Neural cell (in vitro differentiated cells): ENCODE results near the gene JMJD7. TPM values are rescaled to one million over a fixed set of nuclear protein-coding genes. Genes with fewer than 3 reads are reported as not detected.

ENCODE experiments used
- H2AFZ ChIP-seq: fragments of 200-600, 300-800 bp; sonication (generic), shearing (Covaris generic); 2 replicates; pipeline ENCODE4 v1.6.0; 2014; ENCODE audit warnings: low read depth, mild to moderate bottlenecking, antibody characterized with exemption, low read length, moderate library complexity
- H3F3A ChIP-seq: fragments of 200-600 bp; shearing (Covaris generic); 2 replicates; pipeline ENCODE4 v1.6.1; 2016; ENCODE audit warnings: mild to moderate bottlenecking, moderate library complexity, mixed read lengths, antibody characterized with exemption, low read length; ENCODE audit not compliant: insufficient read depth, poor library complexity, severe bottlenecking
- H3K27ac ChIP-seq: fragments of 200-600, 300-800 bp; sonication (generic), shearing (Covaris generic); 2 replicates; pipeline ENCODE4 v1.5.1; 2014; ENCODE audit warnings: mild to moderate bottlenecking, low read length, moderate library complexity
- H3K27me3 ChIP-seq: fragments of 300-800, 200-600 bp; sonication (generic), shearing (Covaris generic); 2 replicates; pipeline ENCODE4 v1.6.0; 2014; ENCODE audit warnings: mild to moderate bottlenecking, low read depth, low read length, moderate library complexity; ENCODE audit not compliant: insufficient read depth
- H3K36me3 ChIP-seq: fragments of 300-800, 200-600 bp; sonication (generic), shearing (Covaris generic); 2 replicates; pipeline ENCODE4 v1.5.1; 2014; ENCODE audit warnings: mild to moderate bottlenecking, antibody characterized with exemption, low read length, moderate library complexity; ENCODE audit not compliant: insufficient read depth
- H3K4me2 ChIP-seq: fragments of 300-800, 200-600 bp; sonication (generic), shearing (Covaris generic); 2 replicates; pipeline ENCODE4 v1.6.0; 2014; ENCODE audit warnings: mild to moderate bottlenecking, low read length
- H3K4me3 ChIP-seq: fragments of 300-800, 200-600 bp; sonication (generic), shearing (Covaris generic); 2 replicates; pipeline ENCODE4 v1.5.1; 2014; ENCODE audit warnings: mild to moderate bottlenecking, low read length, moderate library complexity
- H3K79me2 ChIP-seq: fragments of 200-600 bp; shearing (Covaris generic); replicated peaks from 2 replicates; pipeline ENCODE4 v1.6.0; 2014; ENCODE audit warnings: mild to moderate bottlenecking, low read length, moderate library complexity; ENCODE audit not compliant: insufficient read depth
- H3K9ac ChIP-seq: fragments of 300-800, 200-600 bp; sonication (generic), shearing (Covaris generic); 2 replicates; pipeline ENCODE4 v1.6.1; 2016; ENCODE audit warnings: mild to moderate bottlenecking, low read length, mixed read lengths
- H3K9me2 ChIP-seq: fragments of 200-600 bp; shearing (Covaris generic); 2 replicates; pipeline ENCODE4 v1.6.1; 2016; ENCODE audit warnings: mild to moderate bottlenecking, low read length, mixed read lengths; ENCODE audit not compliant: insufficient read depth
- H3K9me3 ChIP-seq: fragments of 200-600, 300-800 bp; sonication (generic), shearing (Covaris generic); 2 replicates; pipeline ENCODE4 v1.6.1; 2016; ENCODE audit warnings: mild to moderate bottlenecking, mixed run types, low read length, moderate library complexity, mixed read lengths
- H4K20me1 ChIP-seq: fragments of 200-600 bp; shearing (Covaris generic); 2 replicates; pipeline ENCODE4 v1.6.1; 2016; ENCODE audit warnings: mild to moderate bottlenecking, mixed run types; ENCODE audit not compliant: insufficient read depth
- EP300 ChIP-seq: fragments of 450-650 bp; conservative IDR thresholded peaks from 2 replicates; pipeline ENCODE4 v1.6.1; 2014; ENCODE audit warnings: antibody characterized with exemption, mild to moderate bottlenecking, moderate library complexity; ENCODE audit not compliant: poor library complexity, severe bottlenecking
- EZH2 ChIP-seq: fragments of 200-600, 300-800 bp; shearing (Covaris generic), sonication (generic); IDR thresholded peaks from 2 replicates; pipeline ENCODE4 v1.6.1; 2014; ENCODE audit warnings: antibody characterized with exemption, low read length, borderline replicate concordance, mild to moderate bottlenecking; ENCODE audit not compliant: insufficient read depth, poor library complexity, severe bottlenecking
- MXI1 ChIP-seq: fragments of 450-650 bp; conservative IDR thresholded peaks from 2 replicates; pipeline ENCODE4 v1.6.1; 2014; ENCODE audit warnings: antibody characterized with exemption, mild to moderate bottlenecking; ENCODE audit not compliant: poor library complexity, severe bottlenecking
- POLR2AphosphoS5 ChIP-seq: IDR thresholded peaks from 2 replicates; pipeline ENCODE4 v1.6.1; 2012
- RAD21 ChIP-seq: fragments of 450-650 bp; conservative IDR thresholded peaks from 2 replicates; pipeline ENCODE4 v1.6.1; 2014; ENCODE audit warnings: antibody characterized with exemption, mild to moderate bottlenecking, moderate library complexity
- SMC3 ChIP-seq: fragments of 450-650 bp; conservative IDR thresholded peaks from 2 replicates; pipeline ENCODE4 v1.6.1; 2014; ENCODE audit warnings: antibody characterized with exemption, mild to moderate bottlenecking, moderate library complexity; ENCODE audit not compliant: poor library complexity
- TAF1 ChIP-seq: IDR thresholded peaks from 2 replicates; pipeline ENCODE4 v1.6.1; 2012; ENCODE audit warnings: low read depth
- polyA plus RNA-seq: library from polyadenylated mRNA; depleted of rRNA; stranded (reverse); fragments of >200 nt; gene quantifications from 2 replicates; pipeline ENCODE4 v1.2.3, GENCODE V29; 2014
- TF ChIP-seq, protein P1 (sequence below): fragments of 450-650 bp; IDR thresholded peaks from 2 replicates; pipeline ENCODE4 v1.5.1; 2014; ENCODE audit warnings: antibody characterized with exemption, mild to moderate bottlenecking, moderate library complexity; ENCODE audit not compliant: poor library complexity, severe bottlenecking
- TF ChIP-seq, protein P2 (sequence below): IDR thresholded peaks from 2 replicates; pipeline ENCODE4 v1.6.1; 2012; ENCODE audit warnings: borderline replicate concordance

JMJD7 gene
- polyA plus RNA-seq, 1 donor from 2014 or later: 14.0 TPM

DNA sequence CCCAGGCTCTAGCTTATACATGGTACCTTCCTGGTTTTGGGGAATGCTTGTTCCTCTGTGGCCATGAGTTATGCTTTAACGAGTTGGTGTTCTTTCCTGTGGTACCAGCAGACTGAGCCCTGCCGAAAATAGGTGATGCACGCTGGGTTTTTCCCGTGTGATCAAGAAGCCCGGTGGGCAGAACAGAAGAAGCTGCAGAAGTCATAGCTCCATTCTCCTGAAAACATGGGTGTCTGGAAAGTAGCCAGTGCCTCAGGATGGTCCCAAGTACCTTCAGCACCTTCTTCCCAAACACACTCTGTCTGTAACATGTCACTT is 28.4 kb upstream of the JMJD7 start:
- Histone ChIP-seq H3K4me2 (no peak overlapping the region), H3K36me3 (no peaks in the 10 kb centered on the region), H3K27ac (no peak overlapping the region), H3K9ac (no peak overlapping the region), H3K9me3 (no peaks in the 10 kb centered on the region), H3F3A (no peaks in the 10 kb centered on the region), H2AFZ (no peak overlapping the region), H3K9me2 (no peaks in the 10 kb centered on the region), H3K79me2 (no peaks in the 10 kb centered on the region), H3K4me3 (no peak overlapping the region), H3K27me3 (no peaks in the 10 kb centered on the region), H4K20me1 (no peaks in the 10 kb centered on the region)
- TF ChIP-seq, protein P1, sequence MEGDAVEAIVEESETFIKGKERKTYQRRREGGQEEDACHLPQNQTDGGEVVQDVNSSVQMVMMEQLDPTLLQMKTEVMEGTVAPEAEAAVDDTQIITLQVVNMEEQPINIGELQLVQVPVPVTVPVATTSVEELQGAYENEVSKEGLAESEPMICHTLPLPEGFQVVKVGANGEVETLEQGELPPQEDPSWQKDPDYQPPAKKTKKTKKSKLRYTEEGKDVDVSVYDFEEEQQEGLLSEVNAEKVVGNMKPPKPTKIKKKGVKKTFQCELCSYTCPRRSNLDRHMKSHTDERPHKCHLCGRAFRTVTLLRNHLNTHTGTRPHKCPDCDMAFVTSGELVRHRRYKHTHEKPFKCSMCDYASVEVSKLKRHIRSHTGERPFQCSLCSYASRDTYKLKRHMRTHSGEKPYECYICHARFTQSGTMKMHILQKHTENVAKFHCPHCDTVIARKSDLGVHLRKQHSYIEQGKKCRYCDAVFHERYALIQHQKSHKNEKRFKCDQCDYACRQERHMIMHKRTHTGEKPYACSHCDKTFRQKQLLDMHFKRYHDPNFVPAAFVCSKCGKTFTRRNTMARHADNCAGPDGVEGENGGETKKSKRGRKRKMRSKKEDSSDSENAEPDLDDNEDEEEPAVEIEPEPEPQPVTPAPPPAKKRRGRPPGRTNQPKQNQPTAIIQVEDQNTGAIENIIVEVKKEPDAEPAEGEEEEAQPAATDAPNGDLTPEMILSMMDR: no peak
- no peak for TF ChIP-seq RAD21
- TF ChIP-seq MXI1: no peak
- TF ChIP-seq POLR2AphosphoS5: no peak
- no peak for TF ChIP-seq EZH2
- TF ChIP-seq EP300: no peak
- TF ChIP-seq, protein P2, sequence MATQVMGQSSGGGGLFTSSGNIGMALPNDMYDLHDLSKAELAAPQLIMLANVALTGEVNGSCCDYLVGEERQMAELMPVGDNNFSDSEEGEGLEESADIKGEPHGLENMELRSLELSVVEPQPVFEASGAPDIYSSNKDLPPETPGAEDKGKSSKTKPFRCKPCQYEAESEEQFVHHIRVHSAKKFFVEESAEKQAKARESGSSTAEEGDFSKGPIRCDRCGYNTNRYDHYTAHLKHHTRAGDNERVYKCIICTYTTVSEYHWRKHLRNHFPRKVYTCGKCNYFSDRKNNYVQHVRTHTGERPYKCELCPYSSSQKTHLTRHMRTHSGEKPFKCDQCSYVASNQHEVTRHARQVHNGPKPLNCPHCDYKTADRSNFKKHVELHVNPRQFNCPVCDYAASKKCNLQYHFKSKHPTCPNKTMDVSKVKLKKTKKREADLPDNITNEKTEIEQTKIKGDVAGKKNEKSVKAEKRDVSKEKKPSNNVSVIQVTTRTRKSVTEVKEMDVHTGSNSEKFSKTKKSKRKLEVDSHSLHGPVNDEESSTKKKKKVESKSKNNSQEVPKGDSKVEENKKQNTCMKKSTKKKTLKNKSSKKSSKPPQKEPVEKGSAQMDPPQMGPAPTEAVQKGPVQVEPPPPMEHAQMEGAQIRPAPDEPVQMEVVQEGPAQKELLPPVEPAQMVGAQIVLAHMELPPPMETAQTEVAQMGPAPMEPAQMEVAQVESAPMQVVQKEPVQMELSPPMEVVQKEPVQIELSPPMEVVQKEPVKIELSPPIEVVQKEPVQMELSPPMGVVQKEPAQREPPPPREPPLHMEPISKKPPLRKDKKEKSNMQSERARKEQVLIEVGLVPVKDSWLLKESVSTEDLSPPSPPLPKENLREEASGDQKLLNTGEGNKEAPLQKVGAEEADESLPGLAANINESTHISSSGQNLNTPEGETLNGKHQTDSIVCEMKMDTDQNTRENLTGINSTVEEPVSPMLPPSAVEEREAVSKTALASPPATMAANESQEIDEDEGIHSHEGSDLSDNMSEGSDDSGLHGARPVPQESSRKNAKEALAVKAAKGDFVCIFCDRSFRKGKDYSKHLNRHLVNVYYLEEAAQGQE: no peak
- TF ChIP-seq TAF1: no peak
- no peak for TF ChIP-seq SMC3

DNA sequence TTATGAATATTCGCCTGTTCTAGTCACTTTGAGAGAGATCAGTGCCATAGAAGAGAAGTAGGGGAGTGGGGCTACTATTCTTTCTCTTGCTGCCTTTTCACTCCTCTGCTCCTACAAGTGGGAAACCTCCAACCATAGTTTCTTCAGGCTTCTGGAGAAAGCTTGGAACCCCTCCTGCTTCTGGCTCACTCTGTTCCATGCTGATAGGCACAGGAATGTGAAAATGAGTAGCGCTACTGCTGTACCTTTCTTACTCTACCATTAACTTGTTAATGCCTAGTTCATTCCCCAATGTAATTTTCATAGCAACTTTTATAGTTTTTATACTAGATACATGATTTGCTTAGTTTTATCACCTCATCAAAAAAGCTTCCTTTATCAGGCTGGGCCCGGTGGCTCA is 26.7 kb upstream of the JMJD7 start:
- no peaks in the 10 kb centered on the region for H3K79me2 ChIP-seq
- no peaks in the 10 kb centered on the region for H3K9me3 ChIP-seq
- H3K9me2 ChIP-seq: no peaks in the 10 kb centered on the region
- no peak overlapping the region for H3K4me2 ChIP-seq
- H3K9ac ChIP-seq: no peak overlapping the region
- no peaks in the 10 kb centered on the region for H3K36me3 ChIP-seq
- H2AFZ ChIP-seq: no peak overlapping the region
- H3K27me3 ChIP-seq: no peaks in the 10 kb centered on the region
- no peak overlapping the region for H3K4me3 ChIP-seq
- TF ChIP-seq SMC3 (no peak), EP300 (no peak), POLR2AphosphoS5 (no peak), TAF1 (no peak), MXI1 (no peak), EZH2 (no peak), RAD21 (no peak)
- TF ChIP-seq, protein P1: no peak
- TF ChIP-seq, protein P2: no peak
- no peaks in the 10 kb centered on the region for H3F3A ChIP-seq
- no peaks in the 10 kb centered on the region for H4K20me1 ChIP-seq
- no peak overlapping the region for H3K27ac ChIP-seq
